OCI-LY1 (cell line): ENCODE results near the gene UBQLNL.

Experiments used
- H2AFZ ChIP-seq: fragments of 200-600 bp; sonication (generic), shearing (Covaris generic); 2 replicates; pipeline ENCODE4 v1.6.0; 2014; ENCODE audit warnings: antibody characterized with exemption, mild to moderate bottlenecking, low read length
- H3F3A ChIP-seq: fragments of 200-600 bp; sonication (generic), shearing (Covaris generic); 2 replicates; pipeline ENCODE4 v1.6.0; 2014; ENCODE audit warnings: mild to moderate bottlenecking, antibody characterized with exemption, low read length, moderate library complexity; ENCODE audit not compliant: insufficient read depth
- H3K27ac ChIP-seq: fragments of 200-600 bp; sonication (generic); 2 replicates; pipeline ENCODE4 v1.5.1; 2014; ENCODE audit warnings: low read length, mixed run types, mild to moderate bottlenecking, low read depth; ENCODE audit not compliant: poor library complexity, severe bottlenecking
- H3K27me3 ChIP-seq: fragments of 200-600 bp; sonication (generic); 2 replicates; pipeline ENCODE4 v1.6.0; 2014; ENCODE audit warnings: antibody characterized with exemption, mild to moderate bottlenecking, low read length, moderate library complexity; ENCODE audit not compliant: insufficient read depth
- H3K36me3 ChIP-seq: fragments of 200-600 bp; sonication (generic); 2 replicates; pipeline ENCODE4 v1.6.1; 2014; ENCODE audit warnings: mild to moderate bottlenecking, antibody characterized with exemption, low read length, moderate library complexity, mixed read lengths; ENCODE audit not compliant: insufficient read depth
- H3K4me1 ChIP-seq: fragments of 200-600 bp; sonication (generic); 2 replicates; pipeline ENCODE4 v1.5.1; 2014; ENCODE audit warnings: mild to moderate bottlenecking, low read length, moderate library complexity; ENCODE audit not compliant: insufficient read depth, severe bottlenecking
- H3K4me2 ChIP-seq: fragments of 200-600 bp; sonication (generic), shearing (Covaris generic); 2 replicates; pipeline ENCODE4 v1.6.1; 2014; ENCODE audit warnings: low read length
- H3K4me3 ChIP-seq: fragments of 200-600 bp; sonication (generic); 2 replicates; pipeline ENCODE4 v1.5.1; 2014; ENCODE audit warnings: low read length, low read depth, mild to moderate bottlenecking, mixed read lengths; ENCODE audit not compliant: poor library complexity, severe bottlenecking
- H3K79me2 ChIP-seq: fragments of 200-600 bp; shearing (Covaris generic); 2 replicates; pipeline ENCODE4 v1.6.1; 2016; ENCODE audit warnings: mixed run types, low read length, mixed read lengths; ENCODE audit not compliant: insufficient read depth
- H3K9ac ChIP-seq: fragments of 200-600 bp; sonication (generic), shearing (Covaris generic); 2 replicates; pipeline ENCODE4 v1.6.1; 2014; ENCODE audit warnings: mild to moderate bottlenecking, low read length, mixed read lengths
- H3K9me2 ChIP-seq: fragments of 200-600 bp; sonication (generic), shearing (Covaris generic); 2 replicates; pipeline ENCODE4 v1.6.1; 2014; ENCODE audit warnings: low read depth, mild to moderate bottlenecking, low read length, mixed read lengths
- H3K9me3 ChIP-seq: fragments of 200-600 bp; shearing (Covaris generic); 2 replicates; pipeline ENCODE4 v1.6.1; 2014; ENCODE audit warnings: low read length, mixed read lengths
- H4K20me1 ChIP-seq: fragments of 200-600 bp; sonication (generic), shearing (Covaris generic); 2 replicates; pipeline ENCODE4 v1.6.0; 2016; ENCODE audit warnings: mild to moderate bottlenecking, low read length; ENCODE audit not compliant: insufficient read depth
- EZH2 ChIP-seq: fragments of 200-600 bp; sonication (generic), shearing (Covaris generic); IDR thresholded peaks from 2 replicates; pipeline ENCODE4 v1.8.0; 2017; ENCODE audit warnings: borderline replicate concordance, mixed run types, mild to moderate bottlenecking, antibody characterized with exemption, low read length, moderate library complexity, mixed read lengths
- TF ChIP-seq, protein P1 (sequence below): fragments of 200-600 bp; sonication (generic), shearing (Covaris generic); IDR thresholded peaks from 2 replicates; pipeline ENCODE4 v1.5.1; 2017; ENCODE audit warnings: mild to moderate bottlenecking, antibody characterized with exemption, low read length, moderate library complexity, mixed read lengths

The UBQLNL gene

DNA sequence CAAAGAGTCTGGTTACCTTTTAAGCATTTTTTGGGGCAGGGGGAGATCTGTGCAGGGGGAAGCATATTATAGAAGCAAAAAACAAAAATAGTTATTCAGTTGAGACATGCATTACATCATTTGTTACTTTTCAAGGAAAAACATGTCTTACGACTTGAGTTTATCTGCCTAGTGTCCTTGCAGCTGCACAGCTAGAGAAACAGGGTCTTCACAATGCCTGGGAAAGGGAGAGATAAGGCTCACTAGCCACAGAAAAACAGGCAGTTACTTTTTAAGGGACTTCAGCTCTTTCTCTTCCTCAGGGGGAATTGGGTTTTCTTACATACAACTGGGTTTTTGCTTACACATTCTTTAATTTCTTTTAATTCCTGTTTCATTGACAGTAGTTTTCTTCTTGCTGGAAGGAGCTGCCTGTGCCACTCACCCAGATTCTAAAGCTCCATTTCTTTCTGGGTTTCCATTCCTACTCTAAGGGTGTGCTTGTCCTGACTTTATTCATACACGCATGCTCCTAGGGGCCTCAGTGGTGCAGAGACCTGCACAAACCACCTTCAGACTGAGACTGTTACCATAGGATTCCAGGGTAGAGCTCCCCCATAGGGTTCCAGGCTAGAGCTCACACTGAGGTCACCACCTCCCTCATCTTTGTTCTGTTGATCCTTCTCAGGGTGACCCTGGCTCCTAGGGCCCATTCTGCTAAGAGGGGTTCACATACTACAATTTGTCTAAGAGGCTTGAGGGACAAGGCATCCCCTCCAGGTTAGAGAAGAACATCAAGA, 14.7 kb upstream of the UBQLNL start:
- no peaks in the 10 kb centered on the region for H3K4me1 ChIP-seq
- H3K79me2 ChIP-seq, result no peaks in the 10 kb centered on the region
- H3K27ac ChIP-seq, result no peak overlapping the region
- no peaks in the 10 kb centered on the region for H4K20me1 ChIP-seq
- no peaks in the 10 kb centered on the region for H3K9me3 ChIP-seq
- no peaks in the 10 kb centered on the region for H3K36me3 ChIP-seq
- no peaks in the 10 kb centered on the region for H3K9me2 ChIP-seq
- TF ChIP-seq EZH2, result no peak
- TF ChIP-seq, protein P1, sequence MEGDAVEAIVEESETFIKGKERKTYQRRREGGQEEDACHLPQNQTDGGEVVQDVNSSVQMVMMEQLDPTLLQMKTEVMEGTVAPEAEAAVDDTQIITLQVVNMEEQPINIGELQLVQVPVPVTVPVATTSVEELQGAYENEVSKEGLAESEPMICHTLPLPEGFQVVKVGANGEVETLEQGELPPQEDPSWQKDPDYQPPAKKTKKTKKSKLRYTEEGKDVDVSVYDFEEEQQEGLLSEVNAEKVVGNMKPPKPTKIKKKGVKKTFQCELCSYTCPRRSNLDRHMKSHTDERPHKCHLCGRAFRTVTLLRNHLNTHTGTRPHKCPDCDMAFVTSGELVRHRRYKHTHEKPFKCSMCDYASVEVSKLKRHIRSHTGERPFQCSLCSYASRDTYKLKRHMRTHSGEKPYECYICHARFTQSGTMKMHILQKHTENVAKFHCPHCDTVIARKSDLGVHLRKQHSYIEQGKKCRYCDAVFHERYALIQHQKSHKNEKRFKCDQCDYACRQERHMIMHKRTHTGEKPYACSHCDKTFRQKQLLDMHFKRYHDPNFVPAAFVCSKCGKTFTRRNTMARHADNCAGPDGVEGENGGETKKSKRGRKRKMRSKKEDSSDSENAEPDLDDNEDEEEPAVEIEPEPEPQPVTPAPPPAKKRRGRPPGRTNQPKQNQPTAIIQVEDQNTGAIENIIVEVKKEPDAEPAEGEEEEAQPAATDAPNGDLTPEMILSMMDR, result no peak
- H3K4me3 ChIP-seq, result no peak overlapping the region
- no peak overlapping the region for H2AFZ ChIP-seq
- H3K27me3 ChIP-seq, result no peaks in the 10 kb centered on the region
- H3F3A ChIP-seq, result no peaks in the 10 kb centered on the region
- H3K9ac ChIP-seq, result no peak overlapping the region
- no peak overlapping the region for H3K4me2 ChIP-seq

DNA sequence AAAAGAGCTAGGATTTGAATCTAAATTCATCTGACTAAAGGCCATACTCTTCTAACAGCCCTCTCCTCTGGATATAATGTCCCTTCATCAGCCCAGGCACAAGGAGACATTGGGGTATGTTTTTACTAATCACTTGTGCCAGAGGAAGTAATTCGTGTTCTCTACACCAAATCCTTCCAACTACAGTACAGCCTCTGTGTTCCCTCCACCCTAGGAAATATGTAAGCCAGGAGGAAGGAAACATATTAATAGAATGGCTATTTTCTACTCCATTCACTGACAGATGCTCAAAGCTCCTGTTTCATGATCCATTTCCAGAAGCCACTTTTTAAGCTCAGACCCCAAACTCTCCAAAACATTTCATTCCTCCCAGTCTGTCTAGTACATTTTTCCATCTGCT, 12.0 kb upstream of the UBQLNL start:
- no peaks in the 10 kb centered on the region for H3K9me2 ChIP-seq
- H3K79me2 ChIP-seq, result no peaks in the 10 kb centered on the region
- H4K20me1 ChIP-seq, result no peaks in the 10 kb centered on the region
- H3K9ac ChIP-seq, result no peak overlapping the region
- no peaks in the 10 kb centered on the region for H3K27me3 ChIP-seq
- no peaks in the 10 kb centered on the region for H3K4me1 ChIP-seq
- TF ChIP-seq, protein P1, result no peak
- TF ChIP-seq EZH2, result no peak
- H3K36me3 ChIP-seq, result no peaks in the 10 kb centered on the region
- H2AFZ ChIP-seq, result no peak overlapping the region
- H3K4me3 ChIP-seq, result no peak overlapping the region
- no peaks in the 10 kb centered on the region for H3F3A ChIP-seq
- no peak overlapping the region for H3K4me2 ChIP-seq
- no peaks in the 10 kb centered on the region for H3K9me3 ChIP-seq
- H3K27ac ChIP-seq, result no peak overlapping the region

DNA sequence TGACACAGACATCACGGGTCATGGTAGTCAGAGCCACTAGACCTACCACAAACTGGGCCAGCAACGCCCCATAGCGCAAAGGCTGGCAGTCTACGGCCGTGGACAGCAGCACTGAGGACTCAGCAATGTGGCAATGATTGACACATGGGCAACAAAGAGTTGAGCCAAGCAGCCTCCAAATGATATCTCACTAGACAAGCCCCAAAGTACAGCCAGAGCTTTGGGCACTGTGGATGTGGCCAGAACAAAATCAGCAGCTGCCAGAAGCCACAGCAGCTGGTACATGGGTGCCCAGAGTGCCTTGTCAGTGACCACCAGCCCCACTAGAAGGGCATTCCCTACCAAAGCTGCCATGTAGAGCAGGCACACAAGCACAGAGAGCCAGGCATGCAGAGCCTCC, 11.2 kb upstream of the UBQLNL start:
- Histone ChIP-seq H3K79me2 (no peaks in the 10 kb centered on the region), H3K4me1 (no peaks in the 10 kb centered on the region), H3K4me3 (no peak overlapping the region), H4K20me1 (no peaks in the 10 kb centered on the region), H3K27me3 (no peaks in the 10 kb centered on the region), H3K4me2 (no peak overlapping the region), H3F3A (no peaks in the 10 kb centered on the region), H3K27ac (no peak overlapping the region), H3K9ac (no peak overlapping the region), H3K36me3 (no peaks in the 10 kb centered on the region), H3K9me2 (no peaks in the 10 kb centered on the region), H2AFZ (no peak overlapping the region), H3K9me3 (no peaks in the 10 kb centered on the region)
- TF ChIP-seq, protein P1, result no peak
- TF ChIP-seq EZH2, result no peak
